CD4-positive, alpha-beta T cell (primary cell): ENCODE results near the gene GRID2. TPM values are rescaled to one million over a fixed set of nuclear protein-coding genes. Genes with fewer than 3 reads are reported as not detected.

Experiments used
- ATAC-seq: fragments of 200-7000 bp; cut with Tn5 transposase; one replicate; pipeline ENCODE4 v1.10.0; 2022; ENCODE audit warnings: mild to moderate bottlenecking; ENCODE audit not compliant: poor library complexity
- CTCF ChIA-PET: fragments of 350-600 bp; sonication (Branson Sonifier 250); formaldehyde crosslinking; loops from one replicate; lab custom pipeline; 2021; ENCODE audit warnings: antibody characterized with exemption, inconsistent platforms; lab: Charles Lee
- POLR2A ChIA-PET: fragments of 350-600 bp; sonication (Branson Sonifier 250); formaldehyde crosslinking; loops from one replicate; lab custom pipeline; 2021; ENCODE audit warnings: antibody characterized with exemption, inconsistent platforms; lab: Charles Lee
- DNase-seq, 14 experiments: peaks; one replicate each; pipeline ENCODE4 v3.0.0-alpha.2; 2013 to 2020; ENCODE audit warnings: mixed read lengths in 2 of 14
- H3K27ac ChIP-seq, 2 donors: one replicate each; pipeline versions ENCODE4 v1.5.1 to v1.7.0; 2013; ENCODE audit warnings: low read length in 2 of 2, low read depth in 1 of 2, mild to moderate bottlenecking in 1 of 2
- H3K27me3 ChIP-seq, 2 experiments: 1 replicate in 1 of 2; 2 replicates in 1 of 2; pipeline versions ENCODE4 v1.6.1 to v1.7.0; 2013; ENCODE audit warnings: low read length in 2 of 2, control low read depth in 1 of 2, mild to moderate bottlenecking in 1 of 2, moderate library complexity in 1 of 2; ENCODE audit not compliant: insufficient read depth in 2 of 2, control insufficient read depth in 1 of 2
- H3K36me3 ChIP-seq: one replicate; pipeline ENCODE4 v1.6.1; 2013; ENCODE audit warnings: low read length, control low read depth; ENCODE audit not compliant: insufficient read depth
- H3K4me1 ChIP-seq: one replicate; pipeline ENCODE4 v1.6.1; 2013; ENCODE audit warnings: low read length, control low read depth; ENCODE audit not compliant: insufficient read depth
- H3K4me3 ChIP-seq: one replicate; pipeline ENCODE4 v1.5.1; 2013; ENCODE audit warnings: mild to moderate bottlenecking, low read length, moderate library complexity
- H3K9me3 ChIP-seq, 2 experiments: 1 replicate in 1 of 2; 2 replicates in 1 of 2; pipeline versions ENCODE4 v1.6.1 to v1.7.0; 2013; ENCODE audit warnings: low read length in 2 of 2, mild to moderate bottlenecking in 2 of 2, control low read depth in 1 of 2, moderate library complexity in 1 of 2; ENCODE audit not compliant: control insufficient read depth in 1 of 2, insufficient read depth in 1 of 2
- H3K27ac Mint-ChIP-seq: one replicate; pipeline ENCODE4 v1.8.0; 2020; ENCODE audit warnings: mixed read lengths
- H3K27me3 Mint-ChIP-seq: one replicate; pipeline ENCODE4 v1.8.0; 2021; ENCODE audit warnings: mixed read lengths
- H3K36me3 Mint-ChIP-seq: one replicate; pipeline ENCODE4 v1.8.0; 2021; ENCODE audit warnings: low read depth, mixed read lengths
- H3K4me1 Mint-ChIP-seq: one replicate; pipeline ENCODE4 v1.8.0; 2021; ENCODE audit warnings: low read depth, mixed read lengths
- H3K4me3 Mint-ChIP-seq: one replicate; pipeline ENCODE4 v1.8.0; 2020; ENCODE audit warnings: mild to moderate bottlenecking, mixed read lengths
- H3K9me3 Mint-ChIP-seq: one replicate; pipeline ENCODE4 v1.8.0; 2020; ENCODE audit warnings: mixed read lengths
- CTCF ChIP-seq: fragments of 200-600 bp; IDR thresholded peaks from one replicate; pipeline ENCODE4 v1.8.0; 2022; ENCODE audit warnings: antibody characterized with exemption, mild to moderate bottlenecking
- intact Hi-C, 2 experiments: fragments of 100-400 bp; cut with DNase I in 1 of 2; cut with micrococcal nuclease in 1 of 2; formaldehyde crosslinking; loops; one replicate each; pipeline versions ENCODE4 v1.15.1 to v1.9.0; 2023 to 2025; cut with DNase I, micrococcal nuclease
- total RNA-seq, 174 experiments: library from RNA in 2 of 174; stranded (reverse) in 2 of 174; gene quantifications; one replicate each; pipeline ENCODE4 v1.2.3 and lab custom pipeline; 2021 to 2026

Gene GRID2
- total RNA-seq, 2 experiments from 2014 or later: not detected

DNA sequence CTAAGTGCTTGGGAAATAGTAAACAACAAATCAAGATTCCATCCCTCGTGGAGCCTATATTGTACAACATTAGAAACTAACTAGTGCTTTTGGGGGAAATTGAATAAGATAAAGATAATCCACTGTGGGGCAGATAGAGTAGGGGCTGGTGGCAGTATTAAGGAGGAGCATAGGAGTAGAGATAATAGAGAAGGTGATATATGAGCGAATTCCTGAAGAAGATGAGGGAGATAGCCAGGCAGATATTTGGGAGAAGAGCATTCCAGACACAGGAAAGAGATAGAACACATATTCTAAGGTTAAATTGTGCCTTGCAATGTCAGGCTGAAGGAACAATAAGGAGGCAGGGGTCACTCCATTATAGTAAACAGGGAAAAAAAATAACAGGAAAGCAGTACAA lies 218.2 kb downstream of the GRID2 start:
- ChIA-PET CTCF (no interaction called here), POLR2A (no interaction called here)
- H3K4me1 Mint-ChIP-seq: no peaks in the 10 kb centered on the region

DNA sequence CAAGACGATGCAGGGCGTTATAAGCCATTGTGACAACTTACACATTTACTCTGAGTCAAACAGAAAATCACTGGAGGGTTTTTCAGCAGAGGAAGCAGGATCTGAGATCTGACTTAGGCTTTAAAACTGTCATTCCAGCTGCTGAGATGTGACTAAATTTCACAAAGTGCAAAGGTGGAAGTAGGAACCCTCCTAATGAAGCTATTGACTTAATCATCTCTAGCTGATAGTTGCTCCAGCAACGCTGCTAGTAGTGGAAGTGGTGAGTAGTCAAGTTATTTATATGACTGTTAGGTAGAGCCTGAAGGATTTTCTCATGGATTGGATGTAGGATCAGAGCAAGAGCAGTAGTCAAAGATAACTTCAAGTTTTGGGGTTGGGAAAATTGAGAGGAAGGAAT lies 218.6 kb downstream of the GRID2 start:
- POLR2A ChIA-PET: no interaction called here
- no peaks in the 10 kb centered on the region for H3K27me3 ChIP-seq
- H3K4me3 Mint-ChIP-seq: no peak overlapping the region
- ATAC-seq (no peak), DNase-seq (no peak)
- no peaks in the 10 kb centered on the region for H3K36me3 Mint-ChIP-seq
- intact Hi-C loops: no loop called here
- H3K9me3 ChIP-seq: no peaks in the 10 kb centered on the region
- CTCF ChIA-PET: no interaction called here
- H3K4me1 ChIP-seq: no peaks in the 10 kb centered on the region
- H3K36me3 ChIP-seq: no peaks in the 10 kb centered on the region
- H3K27ac Mint-ChIP-seq: no peak overlapping the region
- no peak overlapping the region for H3K4me3 ChIP-seq
- H3K27ac ChIP-seq: no peak overlapping the region
- TF ChIP-seq CTCF: no peak
- H3K9me3 Mint-ChIP-seq: peaks cover 5% of the 10 kb centered on the region
- no peaks in the 10 kb centered on the region for H3K4me1 Mint-ChIP-seq
- no peaks in the 10 kb centered on the region for H3K27me3 Mint-ChIP-seq

More for the DNA sequence above, 218.2 kb downstream of the GRID2 start:
- DNase-seq: no peak
- no peaks in the 10 kb centered on the region for H3K27me3 ChIP-seq
- Mint-ChIP-seq H3K9me3 (peaks cover 6% of the 10 kb centered on the region), H3K27me3 (no peaks in the 10 kb centered on the region), H3K36me3 (no peaks in the 10 kb centered on the region), H3K27ac (no peak overlapping the region), H3K4me3 (no peak overlapping the region)
- no peaks in the 10 kb centered on the region for H3K36me3 ChIP-seq
- no peak overlapping the region for H3K4me3 ChIP-seq
- TF ChIP-seq CTCF: no peak
- H3K27ac ChIP-seq: no peak overlapping the region
- no peak for ATAC-seq
- no peaks in the 10 kb centered on the region for H3K9me3 ChIP-seq
- intact Hi-C loops: no loop called here
- H3K4me1 ChIP-seq: no peaks in the 10 kb centered on the region

- intact Hi-C loops: no loop called here
- TF ChIP-seq CTCF: no peak
- no peak overlapping the region for H3K27ac Mint-ChIP-seq
- Histone ChIP-seq H3K9me3 (no peaks in the 10 kb centered on the region), H3K36me3 (no peaks in the 10 kb centered on the region), H3K4me3 (no peak overlapping the region), H3K27ac (no peak overlapping the region), H3K4me1 (no peaks in the 10 kb centered on the region), H3K27me3 (no peaks in the 10 kb centered on the region)
- POLR2A ChIA-PET: no interaction called here
- DNase-seq (no peak), ATAC-seq (no peak)
- no peaks in the 10 kb centered on the region for H3K27me3 Mint-ChIP-seq
- no peaks in the 10 kb centered on the region for H3K4me1 Mint-ChIP-seq
- H3K36me3 Mint-ChIP-seq: no peaks in the 10 kb centered on the region
- H3K9me3 Mint-ChIP-seq: peaks cover 6% of the 10 kb centered on the region
- no peak overlapping the region for H3K4me3 Mint-ChIP-seq
- CTCF ChIA-PET: no interaction called here
Observed at GRCh38 chr4:92524131-92524530, 220.4 kb downstream of the GRID2 start.
